ENCODE results near the gene RANBP17.

- TF ChIP-seq CTCF (IDR thresholded peaks at IDR 0.05; ENCODE audit: low read length) (no peak), EZH2phosphoT487 (IDR thresholded peaks at IDR 0.05; ENCODE audit: low read length) (no peak), EZH2 (optimal IDR thresholded peaks at IDR 0.05; ENCODE audit: low read depth, low read length) (no peak)
These were observed 421.9 kb downstream of the RANBP17 start for GRCh38 chr5:171283753-171284152.

Measured in MM.1S (cell line).